GM23338 (cell line): Measurements from ENCODE around the gene NINJ2. TPM values are rescaled to one million over a fixed set of nuclear protein-coding genes. Genes with fewer than 3 reads are reported as not detected.

ENCODE experiments used
- ATAC-seq: fragments of 200-7000 bp; cut with Tn5 transposase; 3 replicates; pipeline ENCODE4 v1.9.1; 2020
- DNase-seq: peaks from one replicate; pipeline ENCODE4 v3.0.0-alpha.2; 2015; ENCODE audit warnings: low spot score
- H2AFZ ChIP-seq: fragments of 200-600 bp; sonication (generic); 2 replicates; pipeline ENCODE4 v1.8.0; 2016; ENCODE audit warnings: antibody characterized with exemption, mild to moderate bottlenecking, moderate library complexity
- H3F3A ChIP-seq: fragments of 200-600 bp; sonication (generic); replicated peaks from 2 replicates; pipeline ENCODE4 v1.8.0; 2017; ENCODE audit warnings: antibody characterized with exemption, mixed run types, low read depth
- H3K27ac ChIP-seq: fragments of 200-600 bp; sonication (generic); 2 replicates; pipeline ENCODE4 v1.6.1; 2016; ENCODE audit warnings: low read depth
- H3K27me3 ChIP-seq: fragments of 200-600 bp; sonication (generic); 2 replicates; pipeline ENCODE4 v1.8.0; 2016; ENCODE audit warnings: mild to moderate bottlenecking, mixed run types, moderate library complexity; ENCODE audit not compliant: insufficient read depth
- H3K36me3 ChIP-seq: fragments of 200-600 bp; sonication (generic); 2 replicates; pipeline ENCODE4 v1.8.0; 2016; ENCODE audit warnings: mild to moderate bottlenecking; ENCODE audit not compliant: insufficient read depth
- H3K4me1 ChIP-seq: fragments of 200-600 bp; sonication (generic); 2 replicates; pipeline ENCODE4 v1.8.0; 2016; ENCODE audit warnings: mild to moderate bottlenecking, moderate library complexity; ENCODE audit not compliant: insufficient read depth
- H3K4me2 ChIP-seq: fragments of 200-600 bp; sonication (generic); 2 replicates; pipeline ENCODE4 v1.7.1; 2017; ENCODE audit warnings: mixed run types
- H3K4me3 ChIP-seq: fragments of 200-600 bp; sonication (generic); 2 replicates; pipeline ENCODE4 v1.6.1; 2016; ENCODE audit warnings: mixed run types
- H3K79me2 ChIP-seq: fragments of 200-600 bp; sonication (generic); replicated peaks from 2 replicates; pipeline ENCODE4 v1.8.0; 2017; ENCODE audit warnings: mild to moderate bottlenecking; ENCODE audit not compliant: insufficient read depth
- H3K9me2 ChIP-seq: fragments of 200-600 bp; sonication (generic); 2 replicates; pipeline ENCODE4 v1.8.0; 2017; ENCODE audit not compliant: insufficient read depth
- H4K20me1 ChIP-seq: fragments of 200-600 bp; sonication (generic); replicated peaks from 2 replicates; pipeline ENCODE4 v1.8.0; 2017; ENCODE audit warnings: mild to moderate bottlenecking; ENCODE audit not compliant: insufficient read depth
- H3K27ac Mint-ChIP-seq: 2 replicates; pipeline ENCODE4 v1.8.0; 2020; ENCODE audit warnings: inconsistent platforms, mild to moderate bottlenecking, moderate library complexity, mixed read lengths
- H3K27me3 Mint-ChIP-seq: 3 replicates; pipeline ENCODE4 v1.8.0; 2022; ENCODE audit warnings: low read depth, mild to moderate bottlenecking, moderate library complexity, mixed read lengths, inconsistent platforms; ENCODE audit not compliant: insufficient read depth, poor library complexity
- H3K36me3 Mint-ChIP-seq: 3 replicates; pipeline ENCODE4 v1.8.0; 2021; ENCODE audit warnings: low read depth, mild to moderate bottlenecking, inconsistent platforms, moderate library complexity, mixed read lengths
- H3K4me1 Mint-ChIP-seq: 3 replicates; pipeline ENCODE4 v1.8.0; 2020; ENCODE audit warnings: mild to moderate bottlenecking, inconsistent platforms, mixed read lengths
- H3K4me3 Mint-ChIP-seq: 3 replicates; pipeline ENCODE4 v1.8.0; 2021; ENCODE audit warnings: moderate library complexity, mild to moderate bottlenecking, inconsistent platforms, mixed read lengths
- H3K9me3 Mint-ChIP-seq: 3 replicates; pipeline ENCODE4 v1.8.0; 2020; ENCODE audit warnings: moderate library complexity, mild to moderate bottlenecking, inconsistent platforms, mixed read lengths
- CREB1 ChIP-seq: fragments of 250-450 bp; sonication (Bioruptor Pico); IDR thresholded peaks from 2 replicates; pipeline ENCODE4 v1.5.0; 2020; ENCODE audit warnings: low read depth, mild to moderate bottlenecking, moderate library complexity
- EZH2 ChIP-seq: fragments of 200-600 bp; sonication (generic); IDR thresholded peaks from one replicate; pipeline ENCODE4 v1.8.0; 2017; ENCODE audit warnings: antibody characterized with exemption, mild to moderate bottlenecking, low read depth; ENCODE audit not compliant: unreplicated experiment
- EZH2phosphoT487 ChIP-seq: fragments of 200-600 bp; sonication (generic); IDR thresholded peaks from one replicate; pipeline ENCODE4 v1.8.1; 2018; ENCODE audit warnings: antibody characterized with exemption; ENCODE audit not compliant: unreplicated experiment
- JUNB ChIP-seq: IDR thresholded peaks from one replicate; pipeline ENCODE4 v1.6.1; 2016; ENCODE audit warnings: antibody characterized with exemption; ENCODE audit not compliant: unreplicated experiment
- NANOG ChIP-seq: IDR thresholded peaks from 2 replicates; pipeline ENCODE4 v1.6.1; 2016; ENCODE audit warnings: antibody characterized with exemption, borderline replicate concordance
- POLR2AphosphoS5 ChIP-seq: IDR thresholded peaks from 2 replicates; pipeline ENCODE4 v1.6.1; 2016; ENCODE audit warnings: antibody characterized with exemption, low read depth
- STAT1 ChIP-seq: IDR thresholded peaks from one replicate; pipeline ENCODE4 v1.6.1; 2016; ENCODE audit warnings: antibody characterized with exemption; ENCODE audit not compliant: unreplicated experiment
- ZNF114 ChIP-seq: fragments of 250-450 bp; sonication (Bioruptor Pico); IDR thresholded peaks from 2 replicates; pipeline ENCODE4 v1.5.0; 2020; ENCODE audit warnings: mild to moderate bottlenecking, moderate library complexity
- ZNF331 ChIP-seq: fragments of 250-450 bp; sonication (Bioruptor Pico); IDR thresholded peaks from 2 replicates; pipeline ENCODE4 v1.5.0; 2020; ENCODE audit warnings: low read depth, mild to moderate bottlenecking, moderate library complexity
- polyA plus RNA-seq: library from polyadenylated mRNA; unstranded; fragments of >200 nt; fragmentation: Nextera tagmentation; extraction: Ambion mirVana; gene quantifications from 2 replicates; pipeline ENCODE4 v1.2.1, GENCODE V29; 2016
- total RNA-seq: library from RNA; depleted of rRNA; stranded (reverse); fragments of >200 nt; shearing (Covaris generic); gene quantifications from 2 replicates; pipeline ENCODE4 v1.2.3, GENCODE V29; 2014
- TF ChIP-seq, protein P1 (sequence below): IDR thresholded peaks from one replicate; pipeline ENCODE4 v1.6.1; 2018; ENCODE audit warnings: antibody characterized with exemption; ENCODE audit not compliant: unreplicated experiment
- TF ChIP-seq, protein P2 (sequence below): IDR thresholded peaks from 2 replicates; pipeline ENCODE4 v1.6.1; 2016; ENCODE audit warnings: antibody characterized with exemption
- TF ChIP-seq, protein P3 (sequence below): fragments of 250-450 bp; sonication (Bioruptor Pico); IDR thresholded peaks from 2 replicates; pipeline ENCODE4 v1.5.0; 2020; ENCODE audit warnings: mild to moderate bottlenecking, moderate library complexity
- TF ChIP-seq, protein P4 (sequence below), 2 experiments: fragments of 200-600 bp in 1 of 2; sonication (generic) in 1 of 2; conservative IDR thresholded peaks; 2 replicates each; pipeline versions ENCODE4 v1.5.1 to v1.6.1; 2016 to 2017; ENCODE audit warnings: antibody characterized with exemption in 2 of 2, low read depth in 2 of 2, mild to moderate bottlenecking in 2 of 2, moderate library complexity in 1 of 2

Gene NINJ2
- total and polyA plus RNA-seq, 2 experiments from 2014 or later = 0.94 to 2.6 TPM

DNA sequence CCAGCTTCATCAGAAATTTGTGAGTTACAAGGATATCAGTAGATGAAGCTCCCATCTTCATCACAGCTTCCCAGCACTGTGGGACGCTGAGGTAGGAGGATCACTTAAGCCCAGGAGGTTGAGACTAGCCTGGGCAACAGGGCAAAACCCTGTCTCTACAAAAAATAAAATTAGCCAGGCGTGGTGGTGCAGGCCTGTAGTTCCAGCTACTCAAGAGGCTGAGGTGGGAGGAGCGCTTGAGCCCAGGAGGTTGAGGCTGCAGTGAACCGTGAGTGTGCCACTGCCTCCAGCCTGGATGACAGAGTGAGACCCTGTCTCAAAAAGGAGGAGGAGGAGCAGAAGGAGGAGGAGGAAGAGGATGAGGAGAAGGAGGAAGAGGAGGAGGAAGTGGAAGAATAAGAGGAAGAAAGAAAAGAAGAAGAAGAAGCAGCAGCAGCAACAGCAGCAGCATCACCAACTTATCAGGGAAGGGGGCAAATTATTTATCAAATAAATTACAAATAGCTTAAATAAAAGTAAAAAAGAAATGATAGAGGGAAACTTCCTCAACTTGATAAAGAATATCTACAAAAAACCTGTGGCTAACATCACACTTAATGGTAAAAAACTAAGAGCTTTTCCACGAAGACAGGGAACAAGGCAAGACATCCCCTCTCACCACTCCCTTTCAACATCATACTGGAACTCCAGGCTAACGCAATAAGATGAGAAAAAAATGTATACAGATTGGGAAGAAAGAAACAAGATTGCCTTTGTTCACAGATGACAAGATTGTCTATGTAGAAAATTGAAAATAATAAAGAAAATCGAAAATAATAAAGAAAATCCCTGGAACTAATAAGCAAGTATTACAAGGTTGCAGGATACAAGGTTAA, 69.6 kb downstream of the NINJ2 start:
- H3K27me3 Mint-ChIP-seq = peaks cover 2% of the 10 kb centered on the region
- peaks cover 4% of the 10 kb centered on the region; the same call in 2 of the 3 replicates for H3K4me1 Mint-ChIP-seq
- H3K79me2 ChIP-seq = no peaks in the 10 kb centered on the region
- H3K27me3 ChIP-seq = no peaks in the 10 kb centered on the region
- H3K4me3 ChIP-seq = no peak overlapping the region
- H3F3A ChIP-seq = no peaks in the 10 kb centered on the region
- H3K36me3 Mint-ChIP-seq = no peaks in the 10 kb centered on the region
- no peak for DNase-seq
- no peak overlapping the region for H3K4me2 ChIP-seq
- no peaks in the 10 kb centered on the region for H3K36me3 ChIP-seq
- no peak overlapping the region for H2AFZ ChIP-seq
- no peak overlapping the region for H3K4me3 Mint-ChIP-seq
- ATAC-seq = no peak
- no peak overlapping the region for H3K27ac ChIP-seq
- H3K4me1 ChIP-seq = no peaks in the 10 kb centered on the region
- TF ChIP-seq EZH2 = no peak
- TF ChIP-seq POLR2AphosphoS5 = no peak
- TF ChIP-seq ZNF331 (CRISPR knock-in tag) = no peak
- TF ChIP-seq EZH2phosphoT487 = no peak
- TF ChIP-seq JUNB = no peak
- TF ChIP-seq ZNF114 (CRISPR knock-in tag) = no peak
- TF ChIP-seq, protein P1, sequence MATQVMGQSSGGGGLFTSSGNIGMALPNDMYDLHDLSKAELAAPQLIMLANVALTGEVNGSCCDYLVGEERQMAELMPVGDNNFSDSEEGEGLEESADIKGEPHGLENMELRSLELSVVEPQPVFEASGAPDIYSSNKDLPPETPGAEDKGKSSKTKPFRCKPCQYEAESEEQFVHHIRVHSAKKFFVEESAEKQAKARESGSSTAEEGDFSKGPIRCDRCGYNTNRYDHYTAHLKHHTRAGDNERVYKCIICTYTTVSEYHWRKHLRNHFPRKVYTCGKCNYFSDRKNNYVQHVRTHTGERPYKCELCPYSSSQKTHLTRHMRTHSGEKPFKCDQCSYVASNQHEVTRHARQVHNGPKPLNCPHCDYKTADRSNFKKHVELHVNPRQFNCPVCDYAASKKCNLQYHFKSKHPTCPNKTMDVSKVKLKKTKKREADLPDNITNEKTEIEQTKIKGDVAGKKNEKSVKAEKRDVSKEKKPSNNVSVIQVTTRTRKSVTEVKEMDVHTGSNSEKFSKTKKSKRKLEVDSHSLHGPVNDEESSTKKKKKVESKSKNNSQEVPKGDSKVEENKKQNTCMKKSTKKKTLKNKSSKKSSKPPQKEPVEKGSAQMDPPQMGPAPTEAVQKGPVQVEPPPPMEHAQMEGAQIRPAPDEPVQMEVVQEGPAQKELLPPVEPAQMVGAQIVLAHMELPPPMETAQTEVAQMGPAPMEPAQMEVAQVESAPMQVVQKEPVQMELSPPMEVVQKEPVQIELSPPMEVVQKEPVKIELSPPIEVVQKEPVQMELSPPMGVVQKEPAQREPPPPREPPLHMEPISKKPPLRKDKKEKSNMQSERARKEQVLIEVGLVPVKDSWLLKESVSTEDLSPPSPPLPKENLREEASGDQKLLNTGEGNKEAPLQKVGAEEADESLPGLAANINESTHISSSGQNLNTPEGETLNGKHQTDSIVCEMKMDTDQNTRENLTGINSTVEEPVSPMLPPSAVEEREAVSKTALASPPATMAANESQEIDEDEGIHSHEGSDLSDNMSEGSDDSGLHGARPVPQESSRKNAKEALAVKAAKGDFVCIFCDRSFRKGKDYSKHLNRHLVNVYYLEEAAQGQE = no peak
- TF ChIP-seq, protein P2, sequence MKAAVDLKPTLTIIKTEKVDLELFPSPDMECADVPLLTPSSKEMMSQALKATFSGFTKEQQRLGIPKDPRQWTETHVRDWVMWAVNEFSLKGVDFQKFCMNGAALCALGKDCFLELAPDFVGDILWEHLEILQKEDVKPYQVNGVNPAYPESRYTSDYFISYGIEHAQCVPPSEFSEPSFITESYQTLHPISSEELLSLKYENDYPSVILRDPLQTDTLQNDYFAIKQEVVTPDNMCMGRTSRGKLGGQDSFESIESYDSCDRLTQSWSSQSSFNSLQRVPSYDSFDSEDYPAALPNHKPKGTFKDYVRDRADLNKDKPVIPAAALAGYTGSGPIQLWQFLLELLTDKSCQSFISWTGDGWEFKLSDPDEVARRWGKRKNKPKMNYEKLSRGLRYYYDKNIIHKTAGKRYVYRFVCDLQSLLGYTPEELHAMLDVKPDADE = no peak
- TF ChIP-seq, protein P3, sequence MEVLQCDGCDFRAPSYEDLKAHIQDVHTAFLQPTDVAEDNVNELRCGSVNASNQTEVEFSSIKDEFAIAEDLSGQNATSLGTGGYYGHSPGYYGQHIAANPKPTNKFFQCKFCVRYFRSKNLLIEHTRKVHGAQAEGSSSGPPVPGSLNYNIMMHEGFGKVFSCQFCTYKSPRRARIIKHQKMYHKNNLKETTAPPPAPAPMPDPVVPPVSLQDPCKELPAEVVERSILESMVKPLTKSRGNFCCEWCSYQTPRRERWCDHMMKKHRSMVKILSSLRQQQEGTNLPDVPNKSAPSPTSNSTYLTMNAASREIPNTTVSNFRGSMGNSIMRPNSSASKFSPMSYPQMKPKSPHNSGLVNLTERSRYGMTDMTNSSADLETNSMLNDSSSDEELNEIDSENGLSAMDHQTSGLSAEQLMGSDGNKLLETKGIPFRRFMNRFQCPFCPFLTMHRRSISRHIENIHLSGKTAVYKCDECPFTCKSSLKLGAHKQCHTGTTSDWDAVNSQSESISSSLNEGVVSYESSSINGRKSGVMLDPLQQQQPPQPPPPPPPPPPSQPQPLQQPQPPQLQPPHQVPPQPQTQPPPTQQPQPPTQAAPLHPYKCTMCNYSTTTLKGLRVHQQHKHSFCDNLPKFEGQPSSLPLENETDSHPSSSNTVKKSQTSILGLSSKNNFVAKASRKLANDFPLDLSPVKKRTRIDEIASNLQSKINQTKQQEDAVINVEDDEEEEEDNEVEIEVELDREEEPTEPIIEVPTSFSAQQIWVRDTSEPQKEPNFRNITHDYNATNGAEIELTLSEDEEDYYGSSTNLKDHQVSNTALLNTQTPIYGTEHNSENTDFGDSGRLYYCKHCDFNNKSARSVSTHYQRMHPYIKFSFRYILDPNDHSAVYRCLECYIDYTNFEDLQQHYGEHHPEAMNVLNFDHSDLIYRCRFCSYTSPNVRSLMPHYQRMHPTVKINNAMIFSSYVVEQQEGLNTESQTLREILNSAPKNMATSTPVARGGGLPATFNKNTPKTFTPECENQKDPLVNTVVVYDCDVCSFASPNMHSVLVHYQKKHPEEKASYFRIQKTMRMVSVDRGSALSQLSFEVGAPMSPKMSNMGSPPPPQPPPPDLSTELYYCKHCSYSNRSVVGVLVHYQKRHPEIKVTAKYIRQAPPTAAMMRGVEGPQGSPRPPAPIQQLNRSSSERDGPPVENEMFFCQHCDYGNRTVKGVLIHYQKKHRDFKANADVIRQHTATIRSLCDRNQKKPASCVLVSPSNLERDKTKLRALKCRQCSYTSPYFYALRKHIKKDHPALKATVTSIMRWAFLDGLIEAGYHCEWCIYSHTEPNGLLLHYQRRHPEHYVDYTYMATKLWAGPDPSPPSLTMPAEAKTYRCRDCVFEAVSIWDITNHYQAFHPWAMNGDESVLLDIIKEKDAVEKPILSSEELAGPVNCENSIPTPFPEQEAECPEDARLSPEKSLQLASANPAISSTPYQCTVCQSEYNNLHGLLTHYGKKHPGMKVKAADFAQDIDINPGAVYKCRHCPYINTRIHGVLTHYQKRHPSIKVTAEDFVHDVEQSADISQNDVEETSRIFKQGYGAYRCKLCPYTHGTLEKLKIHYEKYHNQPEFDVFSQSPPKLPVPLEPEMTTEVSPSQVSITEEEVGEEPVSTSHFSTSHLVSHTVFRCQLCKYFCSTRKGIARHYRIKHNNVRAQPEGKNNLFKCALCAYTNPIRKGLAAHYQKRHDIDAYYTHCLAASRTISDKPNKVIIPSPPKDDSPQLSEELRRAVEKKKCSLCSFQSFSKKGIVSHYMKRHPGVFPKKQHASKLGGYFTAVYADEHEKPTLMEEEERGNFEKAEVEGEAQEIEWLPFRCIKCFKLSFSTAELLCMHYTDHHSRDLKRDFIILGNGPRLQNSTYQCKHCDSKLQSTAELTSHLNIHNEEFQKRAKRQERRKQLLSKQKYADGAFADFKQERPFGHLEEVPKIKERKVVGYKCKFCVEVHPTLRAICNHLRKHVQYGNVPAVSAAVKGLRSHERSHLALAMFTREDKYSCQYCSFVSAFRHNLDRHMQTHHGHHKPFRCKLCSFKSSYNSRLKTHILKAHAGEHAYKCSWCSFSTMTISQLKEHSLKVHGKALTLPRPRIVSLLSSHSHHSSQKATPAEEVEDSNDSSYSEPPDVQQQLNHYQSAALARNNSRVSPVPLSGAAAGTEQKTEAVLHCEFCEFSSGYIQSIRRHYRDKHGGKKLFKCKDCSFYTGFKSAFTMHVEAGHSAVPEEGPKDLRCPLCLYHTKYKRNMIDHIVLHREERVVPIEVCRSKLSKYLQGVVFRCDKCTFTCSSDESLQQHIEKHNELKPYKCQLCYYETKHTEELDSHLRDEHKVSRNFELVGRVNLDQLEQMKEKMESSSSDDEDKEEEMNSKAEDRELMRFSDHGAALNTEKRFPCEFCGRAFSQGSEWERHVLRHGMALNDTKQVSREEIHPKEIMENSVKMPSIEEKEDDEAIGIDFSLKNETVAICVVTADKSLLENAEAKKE = no peak
- TF ChIP-seq STAT1 = no peak
- TF ChIP-seq CREB1 (CRISPR knock-in tag) = no peak
- no peak for TF ChIP-seq NANOG
- TF ChIP-seq, protein P4, sequence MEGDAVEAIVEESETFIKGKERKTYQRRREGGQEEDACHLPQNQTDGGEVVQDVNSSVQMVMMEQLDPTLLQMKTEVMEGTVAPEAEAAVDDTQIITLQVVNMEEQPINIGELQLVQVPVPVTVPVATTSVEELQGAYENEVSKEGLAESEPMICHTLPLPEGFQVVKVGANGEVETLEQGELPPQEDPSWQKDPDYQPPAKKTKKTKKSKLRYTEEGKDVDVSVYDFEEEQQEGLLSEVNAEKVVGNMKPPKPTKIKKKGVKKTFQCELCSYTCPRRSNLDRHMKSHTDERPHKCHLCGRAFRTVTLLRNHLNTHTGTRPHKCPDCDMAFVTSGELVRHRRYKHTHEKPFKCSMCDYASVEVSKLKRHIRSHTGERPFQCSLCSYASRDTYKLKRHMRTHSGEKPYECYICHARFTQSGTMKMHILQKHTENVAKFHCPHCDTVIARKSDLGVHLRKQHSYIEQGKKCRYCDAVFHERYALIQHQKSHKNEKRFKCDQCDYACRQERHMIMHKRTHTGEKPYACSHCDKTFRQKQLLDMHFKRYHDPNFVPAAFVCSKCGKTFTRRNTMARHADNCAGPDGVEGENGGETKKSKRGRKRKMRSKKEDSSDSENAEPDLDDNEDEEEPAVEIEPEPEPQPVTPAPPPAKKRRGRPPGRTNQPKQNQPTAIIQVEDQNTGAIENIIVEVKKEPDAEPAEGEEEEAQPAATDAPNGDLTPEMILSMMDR (conservative IDR thresholded peaks at IDR 0.05; ENCODE audit: low read depth in 2 of 2) = no peak
- H3K27ac Mint-ChIP-seq = no peak overlapping the region
- no peaks in the 10 kb centered on the region for H3K9me3 Mint-ChIP-seq
- H3K9me2 ChIP-seq = no peaks in the 10 kb centered on the region
- H4K20me1 ChIP-seq = no peaks in the 10 kb centered on the region
